Epithelial cell of esophagus (primary cell): Measurements from ENCODE around the gene KIF21B.

Experiments
- DNase-seq: peaks from one replicate; pipeline ENCODE4 v3.0.0; 2010; ENCODE audit warnings: low read depth
- H3K4me3 ChIP-seq: 2 replicates; pipeline ENCODE4 v1.5.1; 2011; ENCODE audit warnings: mild to moderate bottlenecking, low read length, control low read depth
- TF ChIP-seq, protein P1 (sequence below): IDR thresholded peaks from 2 replicates; pipeline ENCODE4 v1.5.1; 2011; ENCODE audit warnings: low read depth, mild to moderate bottlenecking, low read length, control low read depth, inconsistent platforms; ENCODE audit not compliant: insufficient read depth; ENCODE audit errors: missing control alignments

KIF21B gene

DNA sequence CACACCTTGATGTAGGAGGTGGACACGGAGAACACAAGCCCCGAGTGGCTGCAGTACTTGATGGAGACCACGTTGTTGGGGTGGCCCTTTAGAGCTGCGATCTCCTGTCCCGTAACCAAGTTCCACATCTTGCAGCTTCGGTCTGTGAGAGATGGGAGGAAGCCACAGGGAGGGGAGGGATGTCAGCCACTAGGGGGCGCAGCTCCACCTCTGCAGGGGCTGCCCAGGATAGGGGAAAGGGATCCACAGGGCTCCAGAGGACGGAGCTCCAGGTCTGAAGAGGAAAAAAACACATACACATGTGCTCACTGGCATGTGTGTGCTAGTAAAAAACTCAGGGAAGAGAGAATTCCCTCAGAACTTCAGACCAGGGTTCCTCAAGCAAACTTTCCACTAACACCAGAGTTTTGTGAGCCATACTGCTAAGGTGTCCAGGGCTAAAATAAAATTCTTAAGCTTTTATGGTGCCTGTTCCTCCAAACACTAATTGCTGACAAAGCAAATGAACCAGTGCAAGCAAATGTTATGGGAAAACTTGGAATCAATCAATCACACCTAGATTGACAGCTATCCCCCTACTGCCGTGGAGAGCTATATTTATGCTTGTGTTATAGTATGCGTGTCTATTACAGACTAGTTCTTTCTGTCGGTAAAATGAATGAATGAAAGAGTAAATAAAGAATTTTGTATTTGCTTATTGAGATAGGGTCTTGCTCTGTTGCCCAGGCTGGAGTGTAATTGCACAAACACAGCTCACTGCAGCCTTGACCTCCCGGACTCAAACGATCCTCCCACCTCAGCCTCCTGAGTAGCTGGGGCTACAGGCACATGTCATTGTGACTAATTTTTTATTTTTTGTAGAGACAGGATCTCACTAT lies 43.7 kb downstream of the KIF21B start:
- H3K4me3 ChIP-seq = no peak overlapping the region
- peak; percentile 30 for DNase-seq
- TF ChIP-seq, protein P1, sequence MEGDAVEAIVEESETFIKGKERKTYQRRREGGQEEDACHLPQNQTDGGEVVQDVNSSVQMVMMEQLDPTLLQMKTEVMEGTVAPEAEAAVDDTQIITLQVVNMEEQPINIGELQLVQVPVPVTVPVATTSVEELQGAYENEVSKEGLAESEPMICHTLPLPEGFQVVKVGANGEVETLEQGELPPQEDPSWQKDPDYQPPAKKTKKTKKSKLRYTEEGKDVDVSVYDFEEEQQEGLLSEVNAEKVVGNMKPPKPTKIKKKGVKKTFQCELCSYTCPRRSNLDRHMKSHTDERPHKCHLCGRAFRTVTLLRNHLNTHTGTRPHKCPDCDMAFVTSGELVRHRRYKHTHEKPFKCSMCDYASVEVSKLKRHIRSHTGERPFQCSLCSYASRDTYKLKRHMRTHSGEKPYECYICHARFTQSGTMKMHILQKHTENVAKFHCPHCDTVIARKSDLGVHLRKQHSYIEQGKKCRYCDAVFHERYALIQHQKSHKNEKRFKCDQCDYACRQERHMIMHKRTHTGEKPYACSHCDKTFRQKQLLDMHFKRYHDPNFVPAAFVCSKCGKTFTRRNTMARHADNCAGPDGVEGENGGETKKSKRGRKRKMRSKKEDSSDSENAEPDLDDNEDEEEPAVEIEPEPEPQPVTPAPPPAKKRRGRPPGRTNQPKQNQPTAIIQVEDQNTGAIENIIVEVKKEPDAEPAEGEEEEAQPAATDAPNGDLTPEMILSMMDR = peak; percentile 47

DNA sequence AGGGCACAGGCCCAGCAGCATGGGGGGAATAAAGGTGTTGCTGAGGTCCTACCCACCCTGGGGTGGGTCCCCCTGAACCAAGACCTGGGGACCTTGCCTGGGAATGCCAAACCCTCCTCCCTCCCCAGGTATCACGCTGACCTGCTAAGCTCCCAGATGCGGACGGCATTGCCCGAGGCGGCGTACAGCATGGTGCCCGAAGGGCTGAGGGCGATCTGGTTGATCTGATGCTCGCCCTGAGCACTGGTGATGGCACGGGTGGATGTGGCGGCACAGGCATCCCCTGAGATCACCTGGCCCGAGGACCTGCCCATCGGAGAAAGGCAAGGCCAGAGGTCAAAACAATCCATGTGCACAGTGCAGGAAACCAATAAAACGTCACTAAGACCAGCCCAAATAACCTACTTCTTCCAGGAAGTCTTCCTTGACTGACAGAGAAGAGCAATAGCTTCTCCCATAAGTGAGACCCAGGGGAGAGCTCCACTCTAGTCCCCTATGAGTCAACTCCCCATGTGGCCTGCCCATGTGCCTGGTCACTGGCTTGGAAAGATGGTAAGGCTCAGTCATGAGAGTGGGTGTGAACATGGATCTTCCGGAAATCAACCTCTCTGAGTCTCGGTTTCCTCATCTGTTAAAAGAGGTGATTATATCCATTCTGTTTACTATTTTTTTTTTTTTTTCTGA lies 46.3 kb downstream of the KIF21B start:
- DNase-seq = no peak
- TF ChIP-seq, protein P1 = no peak
- H3K4me3 ChIP-seq = no peak overlapping the region

DNA sequence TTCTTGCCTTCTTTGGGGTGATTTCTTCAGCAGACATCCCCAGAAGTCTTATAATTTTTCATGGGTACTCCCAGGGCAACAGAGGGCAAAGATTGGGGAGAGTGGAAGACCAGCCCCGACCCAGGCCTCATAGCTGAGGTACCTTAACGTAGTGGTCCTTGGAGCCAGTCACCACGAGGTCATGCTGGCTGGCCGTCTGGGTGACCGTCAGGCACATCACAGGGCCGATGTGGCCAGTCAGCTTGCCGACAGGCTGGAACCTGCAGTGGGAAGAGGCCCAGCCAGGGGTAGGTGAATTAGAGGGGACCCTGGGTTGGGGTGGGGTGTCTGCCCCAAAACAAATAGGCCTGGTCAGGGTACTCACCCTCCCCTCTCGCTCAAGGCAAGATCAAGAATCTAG lies 46.9 kb downstream of the KIF21B start:
- DNase-seq = no peak
- TF ChIP-seq, protein P1 = no peak

DNA sequence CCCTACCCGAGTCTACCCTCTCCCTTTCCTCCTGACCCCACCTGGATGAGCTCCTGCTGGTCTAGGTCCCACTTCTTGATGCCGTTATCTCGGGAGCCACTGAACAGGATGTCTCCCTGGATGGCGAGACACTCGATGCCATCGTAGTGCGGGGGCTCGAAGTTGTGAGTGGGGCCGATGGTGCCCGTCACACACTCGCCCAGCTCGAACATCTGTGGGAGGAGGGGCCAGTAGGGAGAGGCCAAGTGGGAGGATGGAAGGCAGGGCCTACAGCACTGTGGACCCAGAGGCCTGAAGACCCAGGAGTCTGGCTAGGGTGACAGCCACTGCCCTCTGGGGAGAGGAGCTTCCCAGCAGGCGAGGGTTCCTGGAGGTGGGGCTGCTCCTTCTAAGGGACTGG lies 48.1 kb downstream of the KIF21B start:
- TF ChIP-seq, protein P1 = no peak
- no peak overlapping the region for H3K4me3 ChIP-seq
- no peak for DNase-seq

More for the DNA sequence above, 46.9 kb downstream of the KIF21B start:
- no peak overlapping the region for H3K4me3 ChIP-seq

DNA sequence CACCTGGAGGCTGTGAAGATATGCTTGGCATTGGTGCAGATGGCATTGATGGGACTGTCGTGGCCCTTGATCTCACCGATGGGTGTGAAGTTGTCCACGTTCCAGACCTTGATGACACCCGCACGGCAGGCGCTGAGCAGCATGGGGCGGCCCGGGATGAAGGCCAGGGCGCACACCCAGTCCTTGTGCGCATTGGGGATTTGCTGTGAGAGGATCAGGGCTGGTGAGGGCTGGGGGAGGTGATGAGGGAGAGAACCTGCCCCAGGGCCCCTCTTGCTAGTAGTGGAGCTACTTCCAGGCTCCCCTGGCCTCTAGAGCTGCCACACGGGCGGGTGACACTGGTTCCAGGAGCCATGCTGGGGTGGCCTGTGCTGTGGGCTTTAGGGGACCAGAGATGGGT lies 48.8 kb downstream of the KIF21B start:
- DNase-seq = no peak
- H3K4me3 ChIP-seq = no peak overlapping the region
- TF ChIP-seq, protein P1 = no peak

DNA sequence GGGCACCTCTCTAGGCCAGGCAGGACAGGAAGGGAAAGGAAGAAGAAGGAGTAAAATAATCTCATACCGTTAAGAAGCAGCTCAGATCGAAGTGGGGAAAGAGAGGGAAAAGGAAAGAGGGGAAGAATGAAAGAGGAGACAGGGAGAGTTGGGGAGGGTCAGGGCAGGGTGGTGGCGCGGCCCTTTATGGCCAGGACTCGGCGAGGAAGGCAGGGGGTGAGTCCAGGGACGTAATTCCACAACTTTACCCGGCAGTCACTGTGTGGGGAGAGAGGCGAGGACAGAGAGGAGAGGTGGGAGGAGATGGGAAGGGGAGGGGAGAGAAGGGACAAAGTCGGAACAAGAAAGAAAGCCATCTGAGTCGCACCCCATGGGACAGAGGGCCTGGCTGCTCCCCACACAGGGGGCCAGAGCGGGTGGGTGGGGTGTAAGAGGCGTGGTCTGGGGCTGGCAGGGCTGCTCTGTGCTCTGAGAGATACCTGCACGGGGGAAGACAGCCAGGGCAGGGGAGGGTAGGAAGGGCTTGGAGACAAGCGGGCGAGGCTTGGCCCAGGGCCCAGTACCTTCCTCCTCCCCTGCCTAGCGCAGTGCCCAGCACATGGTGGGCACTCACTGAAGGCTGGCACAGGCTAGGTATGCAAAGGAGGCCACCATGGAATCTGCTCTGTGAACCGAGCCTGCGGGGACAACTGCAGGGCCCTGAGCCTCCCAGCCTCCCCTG lies 49.4 kb downstream of the KIF21B start:
- DNase-seq = no peak
- no peak overlapping the region for H3K4me3 ChIP-seq
- TF ChIP-seq, protein P1 = no peak
